Non-pigmented ciliary epithelial cell (primary cell): ENCODE measurements around the gene CADM2.

ENCODE experiments used
- DNase-seq: peaks from one replicate; pipeline ENCODE4 v3.0.0-alpha.2; 2010; ENCODE audit warnings: low read depth

CADM2 gene

GRCh38 chr3:85189731-85190130, 230.9 kb downstream of the CADM2 start:
- no peak for DNase-seq

- no peak for DNase-seq
These were observed 234.8 kb downstream of the CADM2 start for GRCh38 chr3:85193565-85193964.

- no peak for DNase-seq
These were observed 249.9 kb downstream of the CADM2 start for GRCh38 chr3:85208650-85209049.

- DNase-seq, result no peak
These were observed 251.8 kb downstream of the CADM2 start for GRCh38 chr3:85210540-85210939.

GRCh38 chr3:85228966-85229365, 270.2 kb downstream of the CADM2 start:
- DNase-seq, result no peak

GRCh38 chr3:85244091-85244490, 285.3 kb downstream of the CADM2 start:
- no peak for DNase-seq

GRCh38 chr3:85244519-85244918, 285.7 kb downstream of the CADM2 start:
- DNase-seq, result no peak

- no peak for DNase-seq
These were observed 293.0 kb downstream of the CADM2 start for GRCh38 chr3:85251766-85252165.

GRCh38 chr3:85252686-85253085, 293.9 kb downstream of the CADM2 start:
- no peak for DNase-seq

- DNase-seq, result no peak
These were observed 295.9 kb downstream of the CADM2 start for GRCh38 chr3:85254738-85255137.

GRCh38 chr3:85255949-85256348, 297.2 kb downstream of the CADM2 start:
- DNase-seq, result no peak

GRCh38 chr3:85258326-85258725, 299.5 kb downstream of the CADM2 start:
- DNase-seq, result no peak

- no peak for DNase-seq
These were observed 300.0 kb downstream of the CADM2 start for GRCh38 chr3:85258819-85259218.

- no peak for DNase-seq
These were observed 301.0 kb downstream of the CADM2 start for GRCh38 chr3:85259748-85260147.

GRCh38 chr3:85264381-85264780, 305.6 kb downstream of the CADM2 start:
- DNase-seq, result no peak

GRCh38 chr3:85270488-85270887, 311.7 kb downstream of the CADM2 start:
- no peak for DNase-seq

GRCh38 chr3:85271911-85272310, 313.1 kb downstream of the CADM2 start:
- DNase-seq, result no peak

GRCh38 chr3:85288257-85288656, 329.5 kb downstream of the CADM2 start:
- no peak for DNase-seq

GRCh38 chr3:85297291-85297690, 338.5 kb downstream of the CADM2 start:
- no peak for DNase-seq

GRCh38 chr3:85298032-85298431, 339.2 kb downstream of the CADM2 start:
- DNase-seq, result no peak

- no peak for DNase-seq
These were observed 344.4 kb downstream of the CADM2 start for GRCh38 chr3:85303156-85303555.

- no peak for DNase-seq
These were observed 345.7 kb downstream of the CADM2 start for GRCh38 chr3:85304360-85304964.

- DNase-seq, result no peak
These were observed 353.5 kb downstream of the CADM2 start for GRCh38 chr3:85312331-85312730.

- DNase-seq, result no peak
These were observed 354.6 kb downstream of the CADM2 start for GRCh38 chr3:85313380-85313779.

- DNase-seq, result no peak
These were observed 357.5 kb downstream of the CADM2 start for GRCh38 chr3:85316252-85316651.
